ENCODE measurements around the gene CAMK1G.

GRCh38 chr1:209607795-209608178 is 24.3 kb downstream of the CAMK1G start:
- TF ChIP-seq TCF7L2 (IDR thresholded peaks at IDR 0.05; ENCODE audit: borderline replicate concordance, extremely low read depth, insufficient read depth, insufficient read length), result no peak
- no peak for TF ChIP-seq CBX3 (IDR thresholded peaks at IDR 0.05; ENCODE audit: low read depth)
- TF ChIP-seq JUND (IDR thresholded peaks at IDR 0.05), result no peak
- no peak for TF ChIP-seq CTCF (IDR thresholded peaks at IDR 0.05 in 2 of 3, conservative IDR thresholded peaks at IDR 0.05 in 1 of 3; ENCODE audit: borderline replicate concordance in 1 of 3, insufficient read depth in 1 of 3, low read depth in 2 of 3, low read length in 2 of 3)
- no peak for TF ChIP-seq POLR2A (IDR thresholded peaks at IDR 0.05; ENCODE audit: borderline replicate concordance, extremely low read depth, insufficient read depth, insufficient read length)
- TF ChIP-seq YY1 (IDR thresholded peaks at IDR 0.05; ENCODE audit: extremely low read depth, insufficient replicate concordance, low read depth, low read length), result no peak
- TF ChIP-seq EZH2 (IDR thresholded peaks at IDR 0.05), result no peak
- TF ChIP-seq, protein P1, sequence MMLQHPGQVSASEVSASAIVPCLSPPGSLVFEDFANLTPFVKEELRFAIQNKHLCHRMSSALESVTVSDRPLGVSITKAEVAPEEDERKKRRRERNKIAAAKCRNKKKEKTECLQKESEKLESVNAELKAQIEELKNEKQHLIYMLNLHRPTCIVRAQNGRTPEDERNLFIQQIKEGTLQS (IDR thresholded peaks at IDR 0.05), result no peak
- no peak for TF ChIP-seq RAD21 (IDR thresholded peaks at IDR 0.05; ENCODE audit: low read depth)
- TF ChIP-seq, protein P2, sequence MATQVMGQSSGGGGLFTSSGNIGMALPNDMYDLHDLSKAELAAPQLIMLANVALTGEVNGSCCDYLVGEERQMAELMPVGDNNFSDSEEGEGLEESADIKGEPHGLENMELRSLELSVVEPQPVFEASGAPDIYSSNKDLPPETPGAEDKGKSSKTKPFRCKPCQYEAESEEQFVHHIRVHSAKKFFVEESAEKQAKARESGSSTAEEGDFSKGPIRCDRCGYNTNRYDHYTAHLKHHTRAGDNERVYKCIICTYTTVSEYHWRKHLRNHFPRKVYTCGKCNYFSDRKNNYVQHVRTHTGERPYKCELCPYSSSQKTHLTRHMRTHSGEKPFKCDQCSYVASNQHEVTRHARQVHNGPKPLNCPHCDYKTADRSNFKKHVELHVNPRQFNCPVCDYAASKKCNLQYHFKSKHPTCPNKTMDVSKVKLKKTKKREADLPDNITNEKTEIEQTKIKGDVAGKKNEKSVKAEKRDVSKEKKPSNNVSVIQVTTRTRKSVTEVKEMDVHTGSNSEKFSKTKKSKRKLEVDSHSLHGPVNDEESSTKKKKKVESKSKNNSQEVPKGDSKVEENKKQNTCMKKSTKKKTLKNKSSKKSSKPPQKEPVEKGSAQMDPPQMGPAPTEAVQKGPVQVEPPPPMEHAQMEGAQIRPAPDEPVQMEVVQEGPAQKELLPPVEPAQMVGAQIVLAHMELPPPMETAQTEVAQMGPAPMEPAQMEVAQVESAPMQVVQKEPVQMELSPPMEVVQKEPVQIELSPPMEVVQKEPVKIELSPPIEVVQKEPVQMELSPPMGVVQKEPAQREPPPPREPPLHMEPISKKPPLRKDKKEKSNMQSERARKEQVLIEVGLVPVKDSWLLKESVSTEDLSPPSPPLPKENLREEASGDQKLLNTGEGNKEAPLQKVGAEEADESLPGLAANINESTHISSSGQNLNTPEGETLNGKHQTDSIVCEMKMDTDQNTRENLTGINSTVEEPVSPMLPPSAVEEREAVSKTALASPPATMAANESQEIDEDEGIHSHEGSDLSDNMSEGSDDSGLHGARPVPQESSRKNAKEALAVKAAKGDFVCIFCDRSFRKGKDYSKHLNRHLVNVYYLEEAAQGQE (IDR thresholded peaks at IDR 0.05; ENCODE audit: low read depth), result no peak
- no peak for TF ChIP-seq POLR2AphosphoS5 (IDR thresholded peaks at IDR 0.05; ENCODE audit: low read depth, low read length)
